Testis (tissue), 3 donors: ENCODE data around the gene GRK5. TPM values are rescaled to one million over a fixed set of nuclear protein-coding genes. Genes with fewer than 3 reads are reported as not detected.

ENCODE experiments used
- DNase-seq: peaks from one replicate; pipeline ENCODE4 v3.0.0-alpha.2; 2019
- H3K27ac ChIP-seq, 2 donors: fragments of 200-600 bp; sonication (generic); one replicate each; pipeline ENCODE4 v1.5.1; 2019
- H3K27me3 ChIP-seq: fragments of 200-600 bp; sonication (generic); one replicate; pipeline ENCODE4 v1.5.1; 2019
- H3K36me3 ChIP-seq: fragments of 200-600 bp; sonication (generic); one replicate; pipeline ENCODE4 v1.5.1; 2017; ENCODE audit warnings: low read depth; ENCODE audit errors: missing control alignments
- H3K4me1 ChIP-seq: fragments of 200-600 bp; sonication (generic); one replicate; pipeline ENCODE4 v1.5.1; 2019
- H3K4me3 ChIP-seq, 2 donors: fragments of 200-600 bp; sonication (generic); one replicate each; pipeline ENCODE4 v1.5.1; 2017 to 2019
- H3K9me3 ChIP-seq: fragments of 200-600 bp; sonication (generic); one replicate; pipeline ENCODE4 v1.5.1; 2017
- POLR2A ChIP-seq: fragments of 450-650 bp; IDR thresholded peaks from one replicate; pipeline ENCODE4 v1.6.1; 2017; ENCODE audit warnings: antibody characterized with exemption, mild to moderate bottlenecking, moderate library complexity
- WGBS, 2 donors: methylation state at CpG; one replicate each; pipeline ENCODE4 v1.1.5; 2018; 5-methylcytosine and 5-hydroxymethylcytosine counted together
- intact Hi-C: fragments of 100-400 bp; cut with DNase I; formaldehyde crosslinking; loops from one replicate; pipeline ENCODE4 v1.15.1; 2023; ENCODE audit warnings: low total_unique reads
- polyA plus RNA-seq: library from polyadenylated mRNA; stranded (reverse); fragments of 350-450 nt; fragmentation: Illumina TruSeq; extraction: RNeasy Lipid Tissue Mini Kit (QIAGEN cat#74804); gene quantifications from one replicate; pipeline ENCODE4 v1.2.3, GENCODE V29; 2014; ENCODE audit warnings: low read depth, low replicate concordance; ENCODE audit not compliant: insufficient read depth
- total RNA-seq, 2 donors: library from RNA; depleted of rRNA; stranded (reverse); fragments of >200 nt; gene quantifications; one replicate each; pipeline ENCODE4 v1.2.3, GENCODE V29; 2016
- TF ChIP-seq, protein P1 (sequence below), 3 experiments: fragments of 450-650 bp in 2 of 3; fragments of 200-600 bp in 1 of 3; sonication (generic) in 1 of 3; IDR thresholded peaks; one replicate each; pipeline ENCODE4 v1.5.1; 2016 to 2019; ENCODE audit warnings: antibody characterized with exemption in 3 of 3, mild to moderate bottlenecking in 2 of 3, moderate library complexity in 1 of 3

GRK5 gene
- total and polyA plus RNA-seq, 3 donors from 2014 or later, result 4.5 to 10.3 (median 5.5) TPM

DNA sequence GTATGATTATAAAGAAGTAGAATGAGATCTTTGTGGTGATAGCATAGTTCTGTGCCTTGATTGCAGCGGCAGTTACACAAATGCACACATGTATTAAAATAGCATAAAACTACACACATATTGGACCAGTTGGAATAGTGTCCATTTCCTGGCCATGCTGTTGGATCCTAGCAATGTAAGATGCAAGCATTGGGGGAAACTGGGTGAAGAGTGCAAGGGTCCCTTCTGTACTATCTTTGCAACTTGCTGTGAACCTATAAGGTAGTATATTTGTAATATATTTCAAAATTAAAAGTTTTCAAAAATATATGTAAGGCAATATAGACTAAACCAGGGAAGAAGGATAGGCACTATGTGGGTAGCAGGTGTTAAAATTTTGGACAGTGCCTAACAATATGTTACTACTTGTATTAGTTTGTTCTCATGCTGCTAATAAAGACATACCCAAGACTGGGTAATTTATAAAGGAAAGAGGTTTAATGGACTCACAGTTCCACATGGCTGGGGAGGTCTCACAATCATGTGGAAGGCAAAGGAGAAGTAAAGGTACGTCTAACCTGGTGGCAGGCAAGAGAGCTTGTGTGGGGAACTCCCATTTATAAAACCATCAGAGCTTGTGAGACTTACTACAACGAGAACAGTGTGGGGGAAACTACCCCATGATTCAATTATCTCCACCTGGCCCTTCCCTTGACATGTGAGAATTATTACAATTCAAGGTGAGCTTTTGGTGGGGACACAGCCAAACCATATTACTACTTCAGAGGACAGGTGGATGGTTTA, 263.7 kb downstream of the GRK5 start:
- no peaks in the 10 kb centered on the region for H3K9me3 ChIP-seq
- TF ChIP-seq, protein P1, sequence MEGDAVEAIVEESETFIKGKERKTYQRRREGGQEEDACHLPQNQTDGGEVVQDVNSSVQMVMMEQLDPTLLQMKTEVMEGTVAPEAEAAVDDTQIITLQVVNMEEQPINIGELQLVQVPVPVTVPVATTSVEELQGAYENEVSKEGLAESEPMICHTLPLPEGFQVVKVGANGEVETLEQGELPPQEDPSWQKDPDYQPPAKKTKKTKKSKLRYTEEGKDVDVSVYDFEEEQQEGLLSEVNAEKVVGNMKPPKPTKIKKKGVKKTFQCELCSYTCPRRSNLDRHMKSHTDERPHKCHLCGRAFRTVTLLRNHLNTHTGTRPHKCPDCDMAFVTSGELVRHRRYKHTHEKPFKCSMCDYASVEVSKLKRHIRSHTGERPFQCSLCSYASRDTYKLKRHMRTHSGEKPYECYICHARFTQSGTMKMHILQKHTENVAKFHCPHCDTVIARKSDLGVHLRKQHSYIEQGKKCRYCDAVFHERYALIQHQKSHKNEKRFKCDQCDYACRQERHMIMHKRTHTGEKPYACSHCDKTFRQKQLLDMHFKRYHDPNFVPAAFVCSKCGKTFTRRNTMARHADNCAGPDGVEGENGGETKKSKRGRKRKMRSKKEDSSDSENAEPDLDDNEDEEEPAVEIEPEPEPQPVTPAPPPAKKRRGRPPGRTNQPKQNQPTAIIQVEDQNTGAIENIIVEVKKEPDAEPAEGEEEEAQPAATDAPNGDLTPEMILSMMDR (IDR thresholded peaks at IDR 0.05), result no peak
- TF ChIP-seq POLR2A, result no peak
- intact Hi-C loops, result no loop called here
- H3K36me3 ChIP-seq, result no peaks in the 10 kb centered on the region
- no peaks in the 10 kb centered on the region for H3K27me3 ChIP-seq
- H3K4me1 ChIP-seq, result no peaks in the 10 kb centered on the region
- H3K27ac ChIP-seq, result no peak overlapping the region
- no peak overlapping the region for H3K4me3 ChIP-seq
- no peak for DNase-seq
- 76 to 88% methylated on average over 3 of the region's 3 CpGs for WGBS, 2 donors

DNA sequence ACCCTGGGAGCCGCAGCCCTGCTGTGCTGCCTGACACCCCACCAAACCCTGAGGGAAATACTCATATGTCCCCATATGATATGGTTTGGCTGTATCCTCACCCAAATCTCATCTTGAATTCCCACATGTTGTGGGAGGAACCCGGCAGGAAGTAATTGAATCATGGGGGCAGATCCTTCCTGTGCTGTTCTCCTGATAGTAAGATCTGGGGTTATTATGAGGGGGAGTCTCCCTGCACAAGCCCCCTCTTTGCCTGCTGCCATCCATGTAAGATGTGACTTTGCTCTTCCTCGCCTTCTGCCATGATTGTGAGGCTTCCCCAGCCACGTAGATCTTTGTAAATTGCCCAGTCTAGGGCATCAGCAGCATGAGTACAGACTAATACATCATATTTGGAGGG, 266.4 kb downstream of the GRK5 start:
- intact Hi-C loops, result no loop called here
- Histone ChIP-seq H3K36me3 (no peaks in the 10 kb centered on the region), H3K4me3 (no peak overlapping the region), H3K9me3 (no peaks in the 10 kb centered on the region), H3K4me1 (no peaks in the 10 kb centered on the region), H3K27ac (no peak overlapping the region), H3K27me3 (no peaks in the 10 kb centered on the region)
- TF ChIP-seq, protein P1 (IDR thresholded peaks at IDR 0.05), result no peak
- no peak for TF ChIP-seq POLR2A
- DNase-seq, result no peak
- WGBS, 2 donors, result 86 to 87% methylated on average over 3 to 4 of the region's 4 CpGs

DNA sequence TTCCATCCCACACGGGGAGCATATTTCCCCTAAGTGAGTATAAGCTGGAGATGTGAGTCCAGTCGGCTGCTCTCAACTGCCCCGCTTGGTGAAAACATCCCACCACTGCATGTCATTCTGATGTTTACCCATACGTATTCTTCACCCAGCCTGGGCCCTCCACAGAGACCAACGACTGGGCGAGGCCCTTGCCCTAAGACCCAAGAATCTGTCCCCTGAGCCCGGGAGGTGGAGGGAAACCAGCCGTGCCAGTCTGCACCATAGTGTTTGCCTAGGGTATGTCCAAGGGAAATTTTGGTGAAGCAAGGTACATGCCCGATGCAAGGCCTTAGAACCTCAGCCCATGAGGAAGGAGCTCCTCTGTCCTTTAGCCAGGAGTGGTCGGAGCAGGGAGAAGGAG, 267.2 kb downstream of the GRK5 start:
- 85 to 89% methylated on average over 9 to 10 of the region's 10 CpGs for WGBS, 2 donors
- H3K4me1 ChIP-seq, result no peaks in the 10 kb centered on the region
- TF ChIP-seq, protein P1 (IDR thresholded peaks at IDR 0.05), result no peak
- TF ChIP-seq POLR2A, result no peak
- H3K4me3 ChIP-seq, result no peak overlapping the region
- no peaks in the 10 kb centered on the region for H3K9me3 ChIP-seq
- no peak overlapping the region for H3K27ac ChIP-seq
- no peaks in the 10 kb centered on the region for H3K36me3 ChIP-seq
- H3K27me3 ChIP-seq, result no peaks in the 10 kb centered on the region
- no peak for DNase-seq
- intact Hi-C loops, result no loop called here

DNA sequence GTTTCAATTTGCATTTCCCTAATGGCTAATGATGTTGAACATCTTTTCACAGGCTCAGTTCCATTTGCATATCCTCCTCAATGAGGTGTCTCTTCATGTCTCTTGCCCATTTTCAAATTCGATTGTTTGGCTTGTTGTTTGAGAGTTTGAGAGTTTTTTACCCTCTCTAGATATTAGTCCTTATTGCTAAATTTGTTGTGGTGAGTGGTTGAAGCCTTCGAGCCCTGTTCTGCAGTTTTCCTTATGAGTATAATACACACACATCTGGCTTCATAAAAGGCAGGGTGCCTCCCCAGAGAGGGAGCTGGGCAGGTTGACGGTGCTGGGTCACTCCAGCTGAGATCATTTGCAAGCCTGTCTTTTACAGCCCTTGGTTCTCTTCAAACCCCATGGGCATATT, 270.1 kb downstream of the GRK5 start:
- no peaks in the 10 kb centered on the region for H3K36me3 ChIP-seq
- no peaks in the 10 kb centered on the region for H3K27me3 ChIP-seq
- H3K4me3 ChIP-seq, result no peak overlapping the region
- WGBS, 2 donors, result 85 to 89% methylated on average over 3 of the region's 3 CpGs
- no peaks in the 10 kb centered on the region for H3K9me3 ChIP-seq
- no peak for DNase-seq
- H3K4me1 ChIP-seq, result no peaks in the 10 kb centered on the region
- intact Hi-C loops, result no loop called here
- no peak overlapping the region for H3K27ac ChIP-seq
- TF ChIP-seq POLR2A, result no peak

DNA sequence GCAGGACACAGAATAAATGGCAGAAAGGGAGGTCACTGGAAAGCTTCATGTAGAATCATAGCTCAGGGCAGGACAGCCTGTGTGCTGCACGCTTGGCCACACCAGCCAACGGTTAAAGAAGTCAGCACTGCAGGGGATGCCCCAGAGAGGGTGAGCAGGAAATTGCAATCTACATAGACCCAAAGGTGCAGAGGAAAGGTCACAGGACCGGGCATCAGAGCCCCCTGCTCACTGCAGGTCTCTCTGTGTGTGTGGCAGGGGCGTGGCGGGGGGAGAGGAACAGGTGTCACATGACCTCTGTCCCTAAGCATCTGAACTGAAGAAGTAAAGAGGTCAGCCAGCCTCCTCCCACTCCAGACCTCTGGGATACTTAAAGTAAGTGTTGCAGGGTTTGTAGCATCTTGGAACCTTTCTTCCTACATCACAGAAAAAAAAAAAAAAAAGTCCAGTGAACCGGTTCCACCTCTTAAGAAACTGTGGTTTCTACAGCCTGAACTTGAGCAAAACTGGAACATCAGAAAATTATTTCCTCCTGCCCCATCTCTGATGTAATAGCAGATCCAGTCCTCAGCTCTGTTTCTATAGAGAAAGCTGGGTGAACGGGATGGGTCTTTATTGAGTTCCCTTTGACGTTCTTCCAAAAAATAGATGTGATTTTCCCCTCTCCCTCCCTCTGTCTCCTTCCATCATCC, 270.9 kb downstream of the GRK5 start:
- 64 to 66% methylated on average over 8 of the region's 8 CpGs for WGBS, 2 donors

More for the DNA sequence above, 270.9 kb downstream of the GRK5 start:
- intact Hi-C loops, result no loop called here
- no peak for DNase-seq
- no peak overlapping the region for H3K27ac ChIP-seq
- no peaks in the 10 kb centered on the region for H3K4me1 ChIP-seq
- no peaks in the 10 kb centered on the region for H3K9me3 ChIP-seq
- H3K4me3 ChIP-seq, result no peak overlapping the region
- no peaks in the 10 kb centered on the region for H3K27me3 ChIP-seq
- TF ChIP-seq, protein P1 (IDR thresholded peaks at IDR 0.05), result no peak
- no peak for TF ChIP-seq POLR2A
- H3K36me3 ChIP-seq, result no peaks in the 10 kb centered on the region
